HEK293 (cell line): Measurements from ENCODE around the gene MYO15B.

ENCODE experiments used
- OVOL3 ChIP-seq: fragments of 450-650 bp; formaldehyde crosslinking; IDR thresholded peaks from 2 replicates; pipeline ENCODE4 v1.5.1; 2016; ENCODE audit warnings: missing biosample characterization, missing genetic modification characterization
- SP2 ChIP-seq: fragments of 450-650 bp; formaldehyde crosslinking; IDR thresholded peaks from 2 replicates; pipeline ENCODE4 v1.5.1; 2016; ENCODE audit warnings: missing biosample characterization, missing genetic modification characterization
- ZBTB8A ChIP-seq: fragments of 450-650 bp; formaldehyde crosslinking; IDR thresholded peaks from 2 replicates; pipeline ENCODE4 v1.5.1; 2016; ENCODE audit warnings: missing biosample characterization, missing genetic modification characterization
- ZNF121 ChIP-seq: fragments of 450-650 bp; formaldehyde crosslinking; IDR thresholded peaks from 2 replicates; pipeline ENCODE4 v1.5.1; 2016; ENCODE audit warnings: missing biosample characterization, missing genetic modification characterization
- ZNF140 ChIP-seq: fragments of 450-650 bp; formaldehyde crosslinking; IDR thresholded peaks from 2 replicates; pipeline ENCODE4 v1.5.1; 2016; ENCODE audit warnings: missing biosample characterization, missing genetic modification characterization
- TF ChIP-seq, protein P1 (sequence below): fragments of 450-650 bp; formaldehyde crosslinking; IDR thresholded peaks from 2 replicates; pipeline ENCODE4 v1.5.1; 2016; ENCODE audit warnings: missing biosample characterization, missing genetic modification characterization

DNA sequence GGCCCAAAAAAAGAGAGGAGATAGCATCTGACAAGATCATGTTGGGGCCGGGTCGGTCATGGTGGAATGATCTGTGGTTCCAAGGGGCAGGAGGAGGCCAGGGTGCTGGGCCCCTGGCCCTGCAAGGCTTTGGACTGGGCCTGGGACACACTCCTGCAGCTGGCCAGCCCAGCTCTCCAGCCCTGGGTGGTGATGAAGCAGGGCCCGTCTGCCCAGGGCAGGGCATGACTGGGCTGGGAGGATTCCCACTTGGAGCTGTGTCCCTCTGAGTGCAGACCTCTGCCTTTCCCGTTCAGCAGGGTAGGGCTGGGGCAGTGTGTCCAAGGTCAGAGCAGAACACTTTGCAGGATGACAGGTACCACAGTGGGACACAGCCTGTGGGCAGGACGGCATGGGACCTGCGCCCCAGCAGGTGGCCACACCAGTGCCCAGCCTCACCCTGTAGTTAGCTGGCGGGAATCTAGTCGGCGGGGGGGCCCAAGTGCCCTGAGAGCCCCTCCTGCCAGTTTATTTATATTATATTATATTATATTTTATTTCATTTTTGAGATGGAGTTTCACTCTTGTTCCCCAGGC lies 27.6 kb upstream of the MYO15B start:
- TF ChIP-seq, protein P1, sequence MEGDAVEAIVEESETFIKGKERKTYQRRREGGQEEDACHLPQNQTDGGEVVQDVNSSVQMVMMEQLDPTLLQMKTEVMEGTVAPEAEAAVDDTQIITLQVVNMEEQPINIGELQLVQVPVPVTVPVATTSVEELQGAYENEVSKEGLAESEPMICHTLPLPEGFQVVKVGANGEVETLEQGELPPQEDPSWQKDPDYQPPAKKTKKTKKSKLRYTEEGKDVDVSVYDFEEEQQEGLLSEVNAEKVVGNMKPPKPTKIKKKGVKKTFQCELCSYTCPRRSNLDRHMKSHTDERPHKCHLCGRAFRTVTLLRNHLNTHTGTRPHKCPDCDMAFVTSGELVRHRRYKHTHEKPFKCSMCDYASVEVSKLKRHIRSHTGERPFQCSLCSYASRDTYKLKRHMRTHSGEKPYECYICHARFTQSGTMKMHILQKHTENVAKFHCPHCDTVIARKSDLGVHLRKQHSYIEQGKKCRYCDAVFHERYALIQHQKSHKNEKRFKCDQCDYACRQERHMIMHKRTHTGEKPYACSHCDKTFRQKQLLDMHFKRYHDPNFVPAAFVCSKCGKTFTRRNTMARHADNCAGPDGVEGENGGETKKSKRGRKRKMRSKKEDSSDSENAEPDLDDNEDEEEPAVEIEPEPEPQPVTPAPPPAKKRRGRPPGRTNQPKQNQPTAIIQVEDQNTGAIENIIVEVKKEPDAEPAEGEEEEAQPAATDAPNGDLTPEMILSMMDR (tag by site-specific recombination): no peak
- TF ChIP-seq ZNF140 (tag by site-specific recombination): no peak
- TF ChIP-seq SP2: no peak
- TF ChIP-seq OVOL3: no peak
- TF ChIP-seq ZBTB8A (tag by site-specific recombination): no peak
- TF ChIP-seq ZNF121 (tag by site-specific recombination): no peak
